ENCODE data around the gene XRCC3.

The XRCC3 gene

GRCh38 chr14:103700753-103701490, 14.3 kb downstream of the XRCC3 start:
- H3K4me3 ChIP-seq (ENCODE audit: low read depth, low read length) = no peak overlapping the region
- no peak for DNase-seq (ENCODE audit: low read depth)
- no peak for TF ChIP-seq CTCF (IDR thresholded peaks at IDR 0.05; ENCODE audit: control insufficient read depth, extremely low read depth, insufficient read depth)

- no peak for DNase-seq (ENCODE audit: low read depth)
Measured at GRCh38 chr14:103699901-103700752, 15.1 kb downstream of the XRCC3 start.

GRCh38 chr14:103699261-103699661, 16.0 kb downstream of the XRCC3 start:
- TF ChIP-seq CTCF (IDR thresholded peaks at IDR 0.05; ENCODE audit: control insufficient read depth, extremely low read depth, insufficient read depth) = no peak
- no peak overlapping the region for H3K4me3 ChIP-seq (ENCODE audit: low read depth, low read length)
- DNase-seq (ENCODE audit: low read depth) = no peak

More at GRCh38 chr14:103699901-103700752, 15.1 kb downstream of the XRCC3 start:
- no peak for TF ChIP-seq CTCF (IDR thresholded peaks at IDR 0.05; ENCODE audit: control insufficient read depth, extremely low read depth, insufficient read depth)
- no peak overlapping the region for H3K4me3 ChIP-seq (ENCODE audit: low read depth, low read length)

GRCh38 chr14:103698380-103699260, 16.6 kb downstream of the XRCC3 start:
- TF ChIP-seq CTCF (IDR thresholded peaks at IDR 0.05; ENCODE audit: control insufficient read depth, extremely low read depth, insufficient read depth) = no peak
- no peak overlapping the region for H3K4me3 ChIP-seq (ENCODE audit: low read depth, low read length)
- DNase-seq (ENCODE audit: low read depth) = peak; percentile 94

GRCh38 chr14:103697603-103698379, 17.5 kb downstream of the XRCC3 start:
- no peak for TF ChIP-seq CTCF (IDR thresholded peaks at IDR 0.05; ENCODE audit: control insufficient read depth, extremely low read depth, insufficient read depth)
- no peak for DNase-seq (ENCODE audit: low read depth)
- no peak overlapping the region for H3K4me3 ChIP-seq (ENCODE audit: low read depth, low read length)

- no peak for DNase-seq (ENCODE audit: low read depth)
- H3K4me3 ChIP-seq (ENCODE audit: low read depth, low read length) = no peak overlapping the region
- no peak for TF ChIP-seq CTCF (IDR thresholded peaks at IDR 0.05; ENCODE audit: control insufficient read depth, extremely low read depth, insufficient read depth)
Measured at GRCh38 chr14:103697206-103697602, 18.0 kb downstream of the XRCC3 start.

All from LNCaP clone FGC (cell line).